OCI-LY3 (cell line): ENCODE measurements around the gene TMEM222.
"Not testable (repeated sequence)": the region's sequence is repeated elsewhere in the genome, so short reads cannot be mapped to it uniquely, and the experiment has no call there.

ENCODE experiments used
- H2AFZ ChIP-seq: fragments of 200-600, 300-600 bp; shearing (Covaris generic); 2 replicates; pipeline ENCODE4 v1.6.0; 2014; ENCODE audit warnings: antibody characterized with exemption, low read depth, low read length
- H3K27ac ChIP-seq: fragments of 200-600, 300-600 bp; sonication (generic); 2 replicates; pipeline ENCODE4 v1.5.1; 2014; ENCODE audit warnings: mild to moderate bottlenecking, low read length, moderate library complexity, mixed read lengths
- H3K27me3 ChIP-seq: fragments of 200-600, 300-600 bp; sonication (generic); 2 replicates; pipeline ENCODE4 v1.6.1; 2014; ENCODE audit warnings: low read depth, low read length, mixed read lengths
- H3K36me3 ChIP-seq: fragments of 200-600, 300-600 bp; sonication (generic); replicated peaks from 2 replicates; pipeline ENCODE3; 2014; ENCODE audit warnings: low read depth, low read length, mixed read lengths
- H3K4me1 ChIP-seq: fragments of 300-600, 200-600 bp; sonication (generic); 2 replicates; pipeline ENCODE4 v1.6.1; 2014; ENCODE audit warnings: low read length, mixed read lengths
- H3K4me2 ChIP-seq: fragments of 200-600, 300-600 bp; sonication (generic); 2 replicates; pipeline ENCODE4 v1.6.1; 2014; ENCODE audit warnings: low read length, mixed read lengths
- H3K4me3 ChIP-seq: fragments of 300-600, 200-600 bp; sonication (generic); 2 replicates; pipeline ENCODE4 v1.5.1; 2014; ENCODE audit warnings: antibody characterized with exemption, mild to moderate bottlenecking, low read length, moderate library complexity
- H3K79me2 ChIP-seq: fragments of 300-600, 200-600 bp; shearing (Covaris generic); 2 replicates; pipeline ENCODE4 v1.6.1; 2014; ENCODE audit warnings: mild to moderate bottlenecking, low read length, mixed read lengths
- H3K9ac ChIP-seq: fragments of 300-600, 200-600 bp; shearing (Covaris generic); 2 replicates; pipeline ENCODE4 v1.6.0; 2014; ENCODE audit warnings: mild to moderate bottlenecking, low read length, moderate library complexity
- H3K9me3 ChIP-seq: fragments of 200-600, 300-600 bp; shearing (Covaris generic); 2 replicates; pipeline ENCODE4 v1.6.1; 2014; ENCODE audit warnings: low read length, mixed read lengths; ENCODE audit not compliant: insufficient read depth
- H4K20me1 ChIP-seq: fragments of 200-600, 300-600 bp; sonication (generic); 2 replicates; pipeline ENCODE4 v1.6.1; 2016; ENCODE audit warnings: low read length, mixed read lengths; ENCODE audit not compliant: insufficient read depth
- CTCF ChIP-seq: fragments of 200-600, 300-600 bp; sonication (generic); IDR thresholded peaks from 2 replicates; pipeline ENCODE4 v1.5.1; 2014; ENCODE audit warnings: antibody characterized with exemption, low read length, low read depth
- EZH2phosphoT487 ChIP-seq: fragments of 200-600 bp; shearing (Covaris generic); IDR thresholded peaks from 2 replicates; pipeline ENCODE4 v1.6.1; 2018; ENCODE audit warnings: antibody characterized with exemption, mixed run types, low read depth

Gene TMEM222

GRCh38 chr1:27380766-27381733, 59.1 kb downstream of the TMEM222 start:
- Histone ChIP-seq H2AFZ (no peak overlapping the region), H4K20me1 (no peaks in the 10 kb centered on the region), H3K4me3 (no peak overlapping the region), H3K27ac (no peak overlapping the region), H3K27me3 (no peaks in the 10 kb centered on the region), H3K4me1 (peaks cover 6% of the 10 kb centered on the region), H3K9me3 (no peaks in the 10 kb centered on the region), H3K36me3 (no peaks in the 10 kb centered on the region), H3K79me2 (no peaks in the 10 kb centered on the region), H3K9ac (no peak overlapping the region), H3K4me2 (no peak overlapping the region)
- no peak for TF ChIP-seq EZH2phosphoT487

- Histone ChIP-seq H3K36me3 (no peaks in the 10 kb centered on the region), H3K27ac (no peak overlapping the region), H2AFZ (no peak overlapping the region), H3K27me3 (no peaks in the 10 kb centered on the region), H3K4me1 (peaks cover 6% of the 10 kb centered on the region), H3K79me2 (no peaks in the 10 kb centered on the region), H3K4me3 (no peak overlapping the region), H3K4me2 (no peak overlapping the region), H3K9me3 (no peaks in the 10 kb centered on the region), H4K20me1 (no peaks in the 10 kb centered on the region), H3K9ac (no peak overlapping the region)
- TF ChIP-seq CTCF (no peak), EZH2phosphoT487 (no peak)
These were observed 60.2 kb downstream of the TMEM222 start for GRCh38 chr1:27381969-27382762.

- no peak within 1 kb of the TSS for H3K4me3 ChIP-seq
- no peaks in the 10 kb centered on the region for H4K20me1 ChIP-seq
- no peak within 1 kb of the TSS for H3K4me2 ChIP-seq
- H3K36me3 ChIP-seq, result no peaks in the 10 kb centered on the region
- no peaks in the 10 kb centered on the region for H3K79me2 ChIP-seq
- H3K9ac ChIP-seq, result no peak within 1 kb of the TSS
- H3K9me3 ChIP-seq, result no peaks in the 10 kb centered on the region
- no peak within 1 kb of the TSS for H3K27ac ChIP-seq
- no peak within 1 kb of the TSS for H2AFZ ChIP-seq
- no peak for TF ChIP-seq EZH2phosphoT487
- TF ChIP-seq CTCF, result no peak
- H3K4me1 ChIP-seq, result peaks cover 6% of the 10 kb centered on the region
- no peaks in the 10 kb centered on the region for H3K27me3 ChIP-seq
These were observed 61.2 kb downstream of the TMEM222 start, which contains the start of gene CD164L2 for GRCh38 chr1:27383039-27383605. Gene CD164L2, minus strand, starts transcription at chr1:27383333. Its CDS starts 94 bp downstream, at chr1:27383239.

GRCh38 chr1:27383661-27384060, 61.7 kb downstream of the TMEM222 start:
- no peak overlapping the region for H3K4me2 ChIP-seq
- H3K79me2 ChIP-seq, result no peaks in the 10 kb centered on the region
- peaks cover 6% of the 10 kb centered on the region for H3K4me1 ChIP-seq
- H3K27ac ChIP-seq, result no peak overlapping the region
- no peak overlapping the region for H2AFZ ChIP-seq
- H3K36me3 ChIP-seq, result no peaks in the 10 kb centered on the region
- H3K9me3 ChIP-seq, result no peaks in the 10 kb centered on the region
- H3K9ac ChIP-seq, result no peak overlapping the region
- no peaks in the 10 kb centered on the region for H3K27me3 ChIP-seq
- no peaks in the 10 kb centered on the region for H4K20me1 ChIP-seq
- TF ChIP-seq CTCF (no peak), EZH2phosphoT487 (no peak)
- H3K4me3 ChIP-seq, result no peak overlapping the region

- not testable (repeated sequence) for H3K27ac ChIP-seq, H3K36me3 ChIP-seq, H3K79me2 ChIP-seq, H3K9ac ChIP-seq, H4K20me1 ChIP-seq, H3K4me1 ChIP-seq, H2AFZ ChIP-seq, H3K9me3 ChIP-seq, H3K4me2 ChIP-seq, H3K27me3 ChIP-seq, H3K4me3 ChIP-seq
These were observed 62.8 kb downstream of the TMEM222 start for GRCh38 chr1:27384797-27385196.
